ENCODE measurements around the gene CCR3.

The CCR3 gene

DNA sequence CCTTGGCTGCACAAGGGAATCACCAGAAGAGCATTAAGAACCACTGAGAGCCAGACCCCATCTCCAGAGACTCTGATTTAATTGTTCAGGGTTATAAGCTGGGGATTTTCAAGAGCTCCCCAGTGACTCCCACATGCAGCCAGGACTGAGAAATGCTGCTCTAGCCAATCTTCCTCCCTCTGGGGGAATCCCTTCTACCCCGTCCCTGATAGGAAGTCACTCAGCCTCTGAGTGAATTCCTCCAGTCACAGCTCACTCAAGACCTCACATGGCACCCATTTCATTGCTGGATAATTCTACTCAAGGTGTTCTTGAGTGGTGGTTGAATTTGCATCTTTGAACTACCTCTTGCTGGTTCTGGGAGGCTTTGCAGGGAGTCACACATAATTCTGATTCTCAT, 10.7 kb downstream of the CCR3 start:
- H3K4me3 Mint-ChIP-seq, result no peak overlapping the region
- no peaks in the 10 kb centered on the region for H3K36me3 Mint-ChIP-seq (ENCODE audit: low read depth)
- no peaks in the 10 kb centered on the region for H3K4me1 Mint-ChIP-seq
- peaks cover 5% of the 10 kb centered on the region for H3K27me3 Mint-ChIP-seq (ENCODE audit: low read depth)
- no peak overlapping the region for H3K27ac Mint-ChIP-seq
- H3K9me3 Mint-ChIP-seq, result no peaks in the 10 kb centered on the region
- TF ChIP-seq, protein P1, sequence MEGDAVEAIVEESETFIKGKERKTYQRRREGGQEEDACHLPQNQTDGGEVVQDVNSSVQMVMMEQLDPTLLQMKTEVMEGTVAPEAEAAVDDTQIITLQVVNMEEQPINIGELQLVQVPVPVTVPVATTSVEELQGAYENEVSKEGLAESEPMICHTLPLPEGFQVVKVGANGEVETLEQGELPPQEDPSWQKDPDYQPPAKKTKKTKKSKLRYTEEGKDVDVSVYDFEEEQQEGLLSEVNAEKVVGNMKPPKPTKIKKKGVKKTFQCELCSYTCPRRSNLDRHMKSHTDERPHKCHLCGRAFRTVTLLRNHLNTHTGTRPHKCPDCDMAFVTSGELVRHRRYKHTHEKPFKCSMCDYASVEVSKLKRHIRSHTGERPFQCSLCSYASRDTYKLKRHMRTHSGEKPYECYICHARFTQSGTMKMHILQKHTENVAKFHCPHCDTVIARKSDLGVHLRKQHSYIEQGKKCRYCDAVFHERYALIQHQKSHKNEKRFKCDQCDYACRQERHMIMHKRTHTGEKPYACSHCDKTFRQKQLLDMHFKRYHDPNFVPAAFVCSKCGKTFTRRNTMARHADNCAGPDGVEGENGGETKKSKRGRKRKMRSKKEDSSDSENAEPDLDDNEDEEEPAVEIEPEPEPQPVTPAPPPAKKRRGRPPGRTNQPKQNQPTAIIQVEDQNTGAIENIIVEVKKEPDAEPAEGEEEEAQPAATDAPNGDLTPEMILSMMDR (IDR thresholded peaks at IDR 0.05; ENCODE audit: unreplicated experiment in 3 of 3), result no peak

DNA sequence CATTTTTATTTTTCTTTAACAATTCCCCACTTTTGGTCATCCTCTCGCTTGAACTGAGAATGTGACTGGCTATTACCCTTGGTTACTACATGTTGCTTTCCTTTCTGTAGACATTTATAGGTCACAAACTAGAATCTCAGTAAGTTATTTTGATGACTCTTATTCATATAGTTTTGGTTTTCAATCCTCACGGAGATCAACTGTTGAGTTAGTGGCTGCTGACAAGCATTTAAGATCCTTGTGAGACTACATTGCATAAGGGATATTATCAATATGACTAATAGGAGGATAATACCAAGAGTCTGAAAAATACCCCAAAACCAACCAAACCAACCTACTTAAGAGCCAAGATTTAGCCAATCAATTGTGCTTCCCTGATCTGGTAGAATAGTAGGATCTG, 16.3 kb downstream of the CCR3 start:
- no peak overlapping the region for H3K4me3 Mint-ChIP-seq
- peaks cover 3% of the 10 kb centered on the region for H3K9me3 Mint-ChIP-seq
- no peaks in the 10 kb centered on the region for H3K4me1 Mint-ChIP-seq
- no peak overlapping the region for H3K27ac Mint-ChIP-seq
- TF ChIP-seq, protein P1 (IDR thresholded peaks at IDR 0.05; ENCODE audit: unreplicated experiment in 3 of 3), result no peak
- H3K27me3 Mint-ChIP-seq (ENCODE audit: low read depth), result peaks cover 15% of the 10 kb centered on the region
- no peaks in the 10 kb centered on the region for H3K36me3 Mint-ChIP-seq (ENCODE audit: low read depth)

DNA sequence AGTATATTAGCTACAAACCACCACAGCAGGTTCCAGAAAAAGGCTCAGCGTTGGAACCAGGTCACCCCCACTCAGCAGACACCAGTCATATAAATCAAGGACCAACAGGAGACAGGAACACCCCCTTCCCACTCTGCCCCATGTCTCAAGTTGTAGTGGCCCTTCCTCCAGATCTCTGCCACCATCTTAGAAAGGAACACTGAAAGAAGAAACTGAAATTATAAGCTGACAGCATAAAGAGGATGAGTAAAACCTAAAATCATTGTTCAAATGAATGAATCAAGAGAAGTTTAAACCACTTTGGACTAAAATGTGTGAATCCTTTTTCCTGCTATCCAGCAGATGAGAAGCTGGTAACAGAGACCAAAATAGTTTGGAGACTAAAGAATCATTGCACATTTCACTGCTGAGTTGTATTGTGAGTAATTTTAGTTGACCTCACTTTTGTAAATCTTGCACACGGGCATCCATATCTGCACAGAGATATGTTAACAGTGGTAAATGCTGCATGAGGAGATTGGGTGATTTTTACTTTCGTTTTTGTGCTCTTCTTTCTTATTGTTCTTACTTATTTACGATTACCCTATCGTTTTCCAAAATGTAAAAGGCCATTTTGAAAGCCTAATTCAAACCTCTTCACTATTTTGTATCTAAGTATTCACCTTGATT, 19.8 kb downstream of the CCR3 start:
- Mint-ChIP-seq H3K27me3 (ENCODE audit: low read depth) (peaks cover 10% of the 10 kb centered on the region), H3K4me3 (no peak overlapping the region), H3K36me3 (ENCODE audit: low read depth) (no peaks in the 10 kb centered on the region), H3K9me3 (peaks cover 3% of the 10 kb centered on the region), H3K4me1 (no peaks in the 10 kb centered on the region), H3K27ac (no peak overlapping the region)
- TF ChIP-seq, protein P1 (IDR thresholded peaks at IDR 0.05; ENCODE audit: unreplicated experiment in 3 of 3), result no peak

DNA sequence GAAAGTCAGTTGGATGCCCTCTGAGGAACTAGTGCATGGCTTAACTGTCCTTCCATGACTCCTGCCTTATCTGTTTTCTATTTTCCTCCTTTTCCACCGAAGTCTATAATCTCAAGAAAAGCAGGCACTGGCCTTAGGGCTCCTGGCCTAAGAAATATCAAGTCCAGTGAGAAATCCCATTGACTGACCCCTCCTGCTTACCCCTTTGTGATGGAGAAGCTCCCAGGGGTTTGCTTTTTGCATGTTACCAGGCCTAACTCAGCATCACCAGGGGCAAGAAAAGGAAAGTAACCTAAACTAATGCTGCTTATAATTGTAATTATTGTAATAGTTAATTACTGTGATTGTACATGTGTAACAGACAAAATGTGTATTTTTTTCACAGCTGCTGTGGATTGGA, 21.7 kb downstream of the CCR3 start:
- TF ChIP-seq, protein P1 (IDR thresholded peaks at IDR 0.05; ENCODE audit: unreplicated experiment in 3 of 3), result no peak
- Mint-ChIP-seq H3K4me1 (no peaks in the 10 kb centered on the region), H3K4me3 (no peak overlapping the region)

DNA sequence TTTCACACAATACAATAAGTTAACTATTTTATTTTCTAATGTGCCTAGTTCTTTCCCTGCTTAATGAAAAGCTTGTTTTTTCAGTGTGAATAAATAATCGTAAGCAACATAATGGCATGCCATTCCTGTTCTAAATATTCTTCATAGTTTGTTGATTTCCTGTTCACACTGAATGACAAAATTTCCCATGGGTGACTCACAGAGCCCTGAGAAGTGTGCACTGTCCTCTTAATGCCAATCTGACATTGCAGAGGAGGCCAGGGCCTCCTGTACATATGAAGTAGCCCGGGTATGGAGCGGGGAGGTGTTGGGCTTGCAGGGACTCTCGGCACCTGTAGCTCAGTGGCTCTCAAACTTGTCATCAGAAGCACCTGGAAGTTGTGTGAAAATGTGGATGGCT, 24.3 kb downstream of the CCR3 start:
- TF ChIP-seq, protein P1 (IDR thresholded peaks at IDR 0.05; ENCODE audit: unreplicated experiment in 3 of 3), result no peak
- H3K27me3 Mint-ChIP-seq (ENCODE audit: low read depth), result peaks cover 6% of the 10 kb centered on the region
- no peak overlapping the region for H3K4me3 Mint-ChIP-seq
- peaks cover 10% of the 10 kb centered on the region for H3K4me1 Mint-ChIP-seq
- no peaks in the 10 kb centered on the region for H3K36me3 Mint-ChIP-seq (ENCODE audit: low read depth)
- H3K9me3 Mint-ChIP-seq, result peaks cover 3% of the 10 kb centered on the region
- no peak overlapping the region for H3K27ac Mint-ChIP-seq

More for the DNA sequence above, 21.7 kb downstream of the CCR3 start:
- Mint-ChIP-seq H3K27me3 (ENCODE audit: low read depth) (peaks cover 10% of the 10 kb centered on the region), H3K9me3 (peaks cover 3% of the 10 kb centered on the region), H3K27ac (no peak overlapping the region), H3K36me3 (ENCODE audit: low read depth) (no peaks in the 10 kb centered on the region)

DNA sequence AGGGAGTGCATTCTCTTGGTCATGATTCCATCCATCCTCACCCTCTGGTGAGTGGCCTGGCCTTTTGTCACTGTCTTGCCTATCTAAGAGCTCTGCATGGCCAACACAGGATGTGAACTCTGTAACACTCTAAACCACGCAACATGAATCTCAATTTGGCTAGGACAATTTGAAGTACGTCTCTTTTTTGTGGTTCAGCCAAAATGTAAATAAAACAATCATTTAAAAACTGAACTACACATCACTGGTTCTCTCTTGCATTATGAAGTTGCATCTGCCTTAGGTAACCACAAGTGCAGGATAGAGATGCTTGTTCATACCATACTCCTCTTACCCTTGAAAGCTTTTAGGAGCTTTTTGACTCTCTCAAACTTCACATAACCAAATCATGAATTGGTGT, 27.3 kb downstream of the CCR3 start:
- Mint-ChIP-seq H3K27ac (no peak overlapping the region), H3K4me1 (peaks cover 18% of the 10 kb centered on the region), H3K9me3 (peaks cover 9% of the 10 kb centered on the region), H3K27me3 (ENCODE audit: low read depth) (peaks cover 20% of the 10 kb centered on the region), H3K36me3 (ENCODE audit: low read depth) (no peaks in the 10 kb centered on the region), H3K4me3 (no peak overlapping the region)
- TF ChIP-seq, protein P1 (IDR thresholded peaks at IDR 0.05; ENCODE audit: unreplicated experiment in 3 of 3), result no peak

Measured in nephron (organoid).